GM18868 (cell line): Measurements from ENCODE around the gene ACAT1.
"Not testable (repeated sequence)": the region's sequence is repeated elsewhere in the genome, so short reads cannot be mapped to it uniquely, and the experiment has no call there.

Source experiments
- ATAC-seq: cut with Tn5 transposase; IDR thresholded peaks from one replicate; pipeline ENCODE4 v1.9.1; 2021; ENCODE audit warnings: mild to moderate bottlenecking, moderate library complexity; ENCODE audit not compliant: unreplicated experiment

ACAT1 gene

GRCh38 chr11:108121274-108122155, at the start of gene ACAT1:
TSS of gene ACAT1 (plus strand) at chr11:108121567. CDS start at chr11:108121607, 40 bp downstream.
- ATAC-seq: peak; percentile 96

GRCh38 chr11:108084811-108085210, 36.6 kb upstream of the ACAT1 start:
- no peak for ATAC-seq

- no peak for ATAC-seq
Measured at GRCh38 chr11:108085672-108086071, 35.7 kb upstream of the ACAT1 start.

GRCh38 chr11:108092134-108092533, 29.2 kb upstream of the ACAT1 start:
- ATAC-seq: no peak

GRCh38 chr11:108093128-108093904, 28.1 kb upstream of the ACAT1 start:
- ATAC-seq: no peak

GRCh38 chr11:108097179-108097578, 24.2 kb upstream of the ACAT1 start:
- ATAC-seq: no peak

- ATAC-seq: no peak
Measured at GRCh38 chr11:108101090-108101775, 20.1 kb upstream of the ACAT1 start.

GRCh38 chr11:108111126-108111525, 10.2 kb upstream of the ACAT1 start:
- ATAC-seq: no peak

- no peak for ATAC-seq
Measured at GRCh38 chr11:108112057-108112456, 9.3 kb upstream of the ACAT1 start.

- no peak for ATAC-seq
Measured at GRCh38 chr11:108115500-108116140, 5.7 kb upstream of the ACAT1 start.

GRCh38 chr11:108117746-108118371, 3.5 kb upstream of the ACAT1 start:
- ATAC-seq: no peak

- not testable (repeated sequence) for ATAC-seq
Measured at GRCh38 chr11:108120936-108121273, 462 bp upstream of the ACAT1 start.

GRCh38 chr11:108122166-108122628, 830 bp downstream of the ACAT1 start:
- no peak for ATAC-seq

GRCh38 chr11:108125096-108125495, 3.7 kb downstream of the ACAT1 start:
- ATAC-seq: no peak

- no peak for ATAC-seq
Measured at GRCh38 chr11:108128772-108129171, 7.4 kb downstream of the ACAT1 start.

GRCh38 chr11:108131993-108132392, 10.6 kb downstream of the ACAT1 start:
- no peak for ATAC-seq

- ATAC-seq: not testable (repeated sequence)
Measured at GRCh38 chr11:108132993-108133538, 11.7 kb downstream of the ACAT1 start.

- ATAC-seq: peak; percentile 72
Measured at GRCh38 chr11:108135845-108136544, 14.6 kb downstream of the ACAT1 start.

- ATAC-seq: no peak
Measured at GRCh38 chr11:108137212-108137611, 15.8 kb downstream of the ACAT1 start.
